GM18505 (cell line): Measurements from ENCODE around the gene APOF.
"Not testable (repeated sequence)": the region's sequence is repeated elsewhere in the genome, so short reads cannot be mapped to it uniquely, and the experiment has no call there.

Experiments used
- ATAC-seq: cut with Tn5 transposase; IDR thresholded peaks from one replicate; pipeline ENCODE4 v1.9.1; 2021; ENCODE audit not compliant: unreplicated experiment
- POLR2A ChIP-seq: IDR thresholded peaks from 4 replicates; pipeline ENCODE4 v1.6.1; 2011; ENCODE audit warnings: borderline replicate concordance; ENCODE audit not compliant: insufficient read depth, insufficient read length; ENCODE audit errors: extremely low read depth

APOF gene

DNA sequence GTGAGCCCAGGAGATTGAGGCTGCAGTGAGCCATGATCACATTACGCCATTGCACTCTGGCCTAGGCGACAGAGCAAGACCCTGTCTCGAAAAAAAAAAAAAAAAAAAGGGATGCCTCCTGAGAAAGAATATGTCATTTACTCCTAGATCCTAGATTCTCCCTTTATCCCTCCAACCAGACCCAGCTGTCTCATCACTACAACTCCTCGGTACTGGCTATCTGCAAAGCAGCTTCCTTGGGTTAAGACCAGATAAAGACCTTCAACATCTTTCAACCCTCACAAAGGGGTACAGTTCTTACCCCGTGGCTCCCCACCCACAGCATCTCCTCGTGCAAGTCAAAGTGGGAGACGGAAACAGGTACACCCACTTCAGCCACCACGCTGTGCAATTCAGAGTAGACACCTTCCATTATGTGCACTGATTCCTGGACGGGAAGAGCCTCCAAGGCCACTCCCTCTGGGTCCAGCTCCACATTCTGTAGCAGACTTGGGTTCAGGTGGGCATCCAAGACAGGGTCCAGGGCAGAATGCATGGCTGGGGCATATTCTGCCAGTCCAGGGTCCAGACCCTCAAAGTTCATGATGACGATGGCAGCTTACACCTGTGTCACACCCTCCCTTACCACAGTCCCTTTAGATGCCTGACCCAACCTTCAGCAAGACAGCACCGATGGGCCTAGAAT is 30.0 kb downstream of the APOF start:
- ATAC-seq: no peak

DNA sequence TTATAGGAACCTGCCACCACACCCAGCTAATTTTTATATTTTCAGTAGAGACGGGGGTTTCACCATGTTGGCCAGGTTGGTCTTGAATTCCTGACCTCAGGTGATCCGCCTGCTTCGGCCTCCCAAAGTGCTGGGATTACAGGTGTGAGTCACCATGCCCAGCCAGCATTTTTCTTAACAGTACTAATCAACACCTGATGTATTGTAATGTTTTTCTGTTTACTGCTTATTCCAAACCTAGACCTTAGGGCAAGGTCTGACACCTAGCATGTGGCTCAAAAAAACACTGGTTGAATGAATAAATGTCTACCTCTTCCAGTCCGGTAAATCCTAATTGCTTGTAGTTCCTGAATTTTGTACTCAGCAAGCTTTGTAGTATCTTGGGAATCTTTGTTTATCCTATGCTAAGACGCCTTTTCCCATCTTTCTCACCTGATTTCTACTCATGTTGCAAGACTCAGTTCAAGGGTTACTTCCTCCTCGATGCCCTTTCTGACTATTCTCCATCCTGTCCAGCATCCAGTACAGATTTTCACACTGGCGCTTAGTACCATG is 31.6 kb downstream of the APOF start:
- TF ChIP-seq POLR2A: no peak
- ATAC-seq: no peak

More for the DNA sequence above, 30.0 kb downstream of the APOF start:
- no peak for TF ChIP-seq POLR2A

DNA sequence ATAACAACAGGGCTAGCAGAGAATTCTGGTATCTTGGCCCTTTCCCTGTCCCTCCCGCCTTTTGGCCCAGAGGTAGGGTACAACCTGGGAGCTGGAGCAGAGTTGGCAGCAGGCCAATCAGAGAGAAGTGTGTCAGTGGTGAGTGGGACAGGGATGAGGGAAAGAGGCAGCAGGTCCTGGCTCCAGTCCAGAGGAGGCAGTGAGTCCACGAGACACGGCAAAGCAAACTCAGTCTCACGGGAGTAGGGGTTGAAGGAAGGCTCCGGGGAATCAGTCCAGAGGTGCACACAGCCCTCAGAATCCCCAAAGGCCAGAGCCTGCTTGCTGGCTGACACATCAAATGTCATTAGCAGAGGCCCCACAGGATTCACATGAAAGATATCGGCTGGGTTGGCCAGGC is 36.1 kb downstream of the APOF start:
- TF ChIP-seq POLR2A: no peak
- no peak for ATAC-seq

DNA sequence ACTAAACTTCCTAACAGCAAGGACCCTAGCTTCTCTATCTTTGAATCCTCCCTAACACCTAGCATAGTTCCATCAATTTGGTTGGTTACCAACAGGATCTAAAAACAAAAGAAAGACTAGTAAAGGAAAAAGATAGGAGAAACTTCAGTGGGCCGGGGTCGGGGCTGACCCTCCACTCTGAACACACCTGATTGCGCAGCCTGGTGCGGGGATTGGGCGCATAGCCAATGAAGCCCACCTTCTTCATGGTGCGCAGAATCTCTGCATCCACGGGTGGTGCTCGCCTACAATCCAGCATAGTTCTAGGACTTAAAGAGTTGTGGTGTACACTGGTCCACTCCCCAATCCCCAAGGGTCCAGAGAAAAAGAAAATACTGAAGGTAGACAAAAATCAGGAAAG is 36.5 kb downstream of the APOF start:
- ATAC-seq: no peak
- TF ChIP-seq POLR2A: no peak

DNA sequence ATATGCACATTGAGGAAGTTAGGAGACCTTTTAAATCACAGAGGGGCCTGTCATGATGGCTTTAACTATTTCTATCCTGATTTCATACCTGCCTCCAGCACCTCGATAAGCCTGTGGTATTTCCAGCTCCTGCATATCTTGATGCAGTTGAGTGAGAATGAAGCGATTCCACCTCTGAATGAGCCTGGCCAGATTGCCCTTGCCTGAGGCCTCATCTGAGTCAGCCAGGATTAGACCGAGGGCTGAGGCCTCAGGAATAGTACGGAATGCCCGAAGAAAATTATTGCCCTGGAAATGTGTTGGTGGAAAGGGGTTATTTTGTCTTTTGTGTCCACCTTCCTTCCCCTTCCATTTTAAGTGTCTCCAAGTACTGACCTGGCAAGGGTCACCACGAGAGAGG is 38.5 kb downstream of the APOF start:
- ATAC-seq: no peak
- no peak for TF ChIP-seq POLR2A

DNA sequence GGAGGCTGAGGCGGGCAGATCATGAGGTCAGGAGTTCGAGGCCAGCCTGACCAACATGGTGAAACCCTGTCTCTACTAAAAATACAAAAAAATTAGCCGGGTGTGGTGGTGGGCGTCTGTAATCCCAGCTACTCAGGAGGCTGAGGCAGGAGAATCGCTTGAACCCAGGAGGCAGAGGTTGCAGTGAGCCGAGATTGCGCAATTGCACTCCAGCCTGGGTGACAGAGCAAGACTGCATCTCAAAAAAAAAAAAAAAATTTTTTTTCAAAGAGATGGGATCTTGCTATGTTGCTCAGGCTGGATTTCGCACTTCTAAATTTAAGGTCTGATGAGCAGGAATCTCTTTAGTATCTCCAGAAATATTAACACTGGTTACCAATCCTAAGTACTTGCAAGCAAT is 41.0 kb downstream of the APOF start:
- not testable (repeated sequence) for ATAC-seq

DNA sequence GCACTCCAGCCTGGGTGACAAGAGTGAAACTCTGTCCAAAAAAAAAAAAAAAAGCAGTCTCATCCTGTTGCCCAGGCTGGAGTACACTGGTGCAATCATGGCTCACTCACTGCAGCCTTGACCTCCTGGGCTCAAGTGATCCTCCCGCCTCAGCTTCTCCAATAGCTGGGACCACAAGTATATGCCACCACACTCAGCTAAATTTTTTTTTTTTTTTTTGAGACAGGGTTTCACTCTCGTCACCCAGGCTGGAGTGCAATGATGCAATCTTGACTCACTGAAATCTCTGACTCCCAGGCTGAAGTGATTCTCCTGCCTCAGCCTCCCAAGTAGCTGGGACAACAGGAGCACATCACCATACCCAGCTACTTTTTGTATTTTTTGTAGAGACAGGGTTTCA is 41.6 kb downstream of the APOF start:
- no peak for ATAC-seq
- TF ChIP-seq POLR2A: no peak

DNA sequence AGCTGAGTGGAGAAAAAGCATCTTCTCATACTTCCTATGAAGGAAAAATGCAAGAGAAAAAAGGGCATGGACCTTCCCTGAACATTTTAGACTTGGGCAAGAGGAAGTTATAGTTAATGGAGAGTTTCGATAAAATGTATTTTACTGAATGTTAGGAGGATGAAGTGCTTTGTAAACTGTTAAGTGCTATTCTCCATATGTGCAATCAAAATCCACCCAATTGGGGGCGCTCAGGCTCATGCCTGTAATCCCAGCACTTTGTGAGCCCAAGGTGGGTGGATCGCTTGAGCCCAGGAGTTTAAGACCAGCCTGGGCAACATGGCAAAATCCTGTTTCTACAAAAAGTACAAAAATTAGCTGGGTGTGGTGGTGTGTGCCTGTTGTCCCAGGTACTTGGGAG is 45.0 kb downstream of the APOF start:
- no peak for ATAC-seq
- TF ChIP-seq POLR2A: no peak

DNA sequence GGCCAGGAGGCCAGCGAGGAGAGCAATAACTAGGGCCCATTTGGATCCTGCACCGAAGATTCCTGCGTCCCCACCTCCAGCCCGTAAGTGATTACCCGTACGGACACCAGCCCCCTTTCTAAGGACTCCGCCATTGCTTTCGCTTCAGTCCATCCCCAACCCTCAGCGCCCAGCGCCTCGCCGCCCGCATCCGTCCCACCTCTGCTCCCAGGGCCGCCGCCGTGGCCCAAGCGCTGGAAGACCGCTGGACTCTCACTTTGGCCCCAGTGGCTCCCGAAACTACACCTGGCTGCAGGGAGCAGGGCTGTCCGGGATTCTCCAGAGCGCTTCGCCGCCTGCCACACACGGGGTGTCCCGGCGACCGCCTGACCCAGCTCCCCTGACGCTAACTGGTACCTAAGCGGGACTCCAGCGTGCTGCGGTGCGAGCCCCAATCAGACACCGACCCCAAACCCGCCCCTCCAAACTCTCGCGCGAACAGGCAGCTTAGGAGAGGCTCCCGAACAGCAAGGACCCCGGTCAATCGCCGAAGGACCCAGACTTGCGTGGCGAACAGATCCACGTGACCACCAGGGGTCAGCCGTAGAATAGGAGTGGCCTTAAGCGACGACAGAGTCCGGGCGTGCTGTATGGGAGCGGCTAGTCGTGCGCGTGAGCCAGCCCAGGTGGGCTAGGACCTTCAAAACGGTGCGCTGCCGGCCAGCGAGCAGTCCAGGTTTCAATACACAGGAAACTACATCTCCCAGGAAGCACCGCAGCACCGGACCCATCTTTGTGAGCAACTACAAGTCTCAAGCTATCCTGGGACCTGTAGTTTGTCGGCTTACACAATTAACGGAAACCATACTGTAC is 46.8 kb downstream of the APOF start, which contains the start of gene CNPY2:
CNPY2 (minus strand) TSS at position 367 of the 852 bp plus-strand sequence. CDS start 771 bp downstream, outside the sequence.
- peak; percentile 87 for ATAC-seq
- TF ChIP-seq POLR2A: peak; percentile 85

DNA sequence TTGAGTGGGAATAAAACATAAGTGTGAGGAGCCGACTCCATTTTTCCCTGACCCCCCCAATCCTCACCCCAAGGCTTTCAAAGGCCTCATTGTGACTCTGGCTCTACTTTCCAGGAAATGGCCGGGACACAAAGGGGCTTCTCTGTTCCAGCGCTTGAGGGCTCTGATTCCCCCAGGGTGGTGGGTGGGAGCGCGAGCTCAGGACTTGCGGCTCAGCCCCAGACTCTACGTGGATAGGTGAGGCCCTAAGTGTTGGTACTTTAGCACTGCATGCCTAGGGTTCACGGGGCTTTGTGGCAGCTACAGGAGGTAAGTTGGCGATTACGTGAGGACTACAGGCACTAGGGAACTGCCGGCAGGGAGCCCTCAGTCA is 47.4 kb downstream of the APOF start:
- ATAC-seq: no peak
- no peak for TF ChIP-seq POLR2A

DNA sequence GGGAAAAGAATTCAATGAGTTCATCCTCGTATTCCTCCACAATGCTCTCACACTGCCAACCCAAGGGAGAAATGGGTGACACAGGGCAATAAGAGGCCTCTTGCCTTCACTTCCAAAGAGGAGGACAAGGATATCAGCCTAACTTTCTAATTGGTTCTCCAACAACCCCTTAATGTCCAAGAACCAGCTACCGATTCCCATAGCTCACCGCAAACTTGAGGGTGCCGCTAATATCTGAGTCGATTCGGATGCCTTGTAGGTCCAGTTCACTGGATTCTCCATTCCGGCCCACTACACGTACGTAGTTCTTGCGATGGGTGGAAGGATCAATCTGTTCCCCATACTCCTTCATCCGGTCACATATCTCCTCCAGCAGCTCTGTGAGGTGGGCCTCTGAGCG is 51.7 kb downstream of the APOF start:
- TF ChIP-seq POLR2A: no peak
- no peak for ATAC-seq
